ENCODE measurements around the gene SPAM1. TPM values are rescaled to one million over a fixed set of nuclear protein-coding genes. Genes with fewer than 3 reads are reported as not detected.

Gene SPAM1, protein sequence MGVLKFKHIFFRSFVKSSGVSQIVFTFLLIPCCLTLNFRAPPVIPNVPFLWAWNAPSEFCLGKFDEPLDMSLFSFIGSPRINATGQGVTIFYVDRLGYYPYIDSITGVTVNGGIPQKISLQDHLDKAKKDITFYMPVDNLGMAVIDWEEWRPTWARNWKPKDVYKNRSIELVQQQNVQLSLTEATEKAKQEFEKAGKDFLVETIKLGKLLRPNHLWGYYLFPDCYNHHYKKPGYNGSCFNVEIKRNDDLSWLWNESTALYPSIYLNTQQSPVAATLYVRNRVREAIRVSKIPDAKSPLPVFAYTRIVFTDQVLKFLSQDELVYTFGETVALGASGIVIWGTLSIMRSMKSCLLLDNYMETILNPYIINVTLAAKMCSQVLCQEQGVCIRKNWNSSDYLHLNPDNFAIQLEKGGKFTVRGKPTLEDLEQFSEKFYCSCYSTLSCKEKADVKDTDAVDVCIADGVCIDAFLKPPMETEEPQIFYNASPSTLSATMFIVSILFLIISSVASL
- not detected in 5 replicates for total RNA-seq (2022; extraction: Qiagen RNA extraction; ENCODE audit: low read depth)

DNA sequence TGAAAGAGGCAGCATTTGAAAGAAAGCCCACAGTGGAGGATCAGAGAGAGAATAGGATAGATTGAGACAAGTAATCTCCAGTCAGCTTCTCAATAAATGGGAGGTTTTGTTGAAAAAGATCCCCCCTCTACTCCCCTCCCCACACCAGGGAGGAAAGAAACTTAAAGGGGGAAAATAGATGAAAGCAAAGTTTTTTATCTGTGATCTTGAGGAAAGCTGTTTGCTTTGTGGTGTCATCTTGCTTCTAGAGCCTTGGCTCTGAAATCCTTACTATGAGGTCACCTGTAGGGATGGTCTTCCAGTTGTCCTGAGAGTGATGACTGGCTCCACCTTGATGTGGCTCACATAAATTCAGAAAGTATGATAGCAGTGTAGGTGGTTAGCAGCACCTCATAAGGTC lies at the start of gene SPAM1:
SPAM1 (plus strand) TSS at position 301 of the 400 bp plus-strand sequence. CDS start 28,330 bp downstream, outside the sequence.

Other genes starting within 250 kb of the SPAM1 start
- 17.2 to 25.4 TPM (median 21.9 TPM) in 5 replicates for gene WASL, start 176.2 kb upstream of the SPAM1 start, total RNA-seq (2022; extraction: Qiagen RNA extraction; ENCODE audit: low read depth)
- gene HYAL4, start 80.1 kb upstream of the SPAM1 start, total RNA-seq (2022; extraction: Qiagen RNA extraction; ENCODE audit: low read depth), result 0.07 TPM in 1 of 5 replicates, not detected in the others
- gene TMEM229A, start 107.8 kb downstream of the SPAM1 start, total RNA-seq (2022; extraction: Qiagen RNA extraction; ENCODE audit: low read depth), result not detected in 5 replicates